PFSK-1 (cell line): ENCODE results near the gene ANKRD42.

Experiments
- POLR2AphosphoS5 ChIP-seq: IDR thresholded peaks from 2 replicates; pipeline ENCODE4 v1.6.1; 2012; ENCODE audit warnings: low read depth, mild to moderate bottlenecking, control low read depth, low read length, moderate library complexity
- REST ChIP-seq, 2 experiments: IDR thresholded peaks; 2 replicates each; pipeline versions ENCODE4 v1.6.1 to v1.8.0; 2011 to 2012; ENCODE audit warnings: low read depth in 2 of 2, low read length in 2 of 2, control low read depth in 1 of 2, inconsistent platforms in 1 of 2, mild to moderate bottlenecking in 1 of 2, moderate library complexity in 1 of 2; ENCODE audit not compliant: insufficient read depth in 1 of 2
- SIN3A ChIP-seq: IDR thresholded peaks from 2 replicates; pipeline ENCODE4 v1.6.1; 2012; ENCODE audit warnings: mild to moderate bottlenecking, low read length, moderate library complexity, borderline replicate concordance; ENCODE audit not compliant: insufficient read depth
- TAF1 ChIP-seq: IDR thresholded peaks from 2 replicates; pipeline ENCODE4 v1.6.1; 2012; ENCODE audit warnings: low read length, control low read depth, borderline replicate concordance; ENCODE audit not compliant: insufficient read depth

DNA sequence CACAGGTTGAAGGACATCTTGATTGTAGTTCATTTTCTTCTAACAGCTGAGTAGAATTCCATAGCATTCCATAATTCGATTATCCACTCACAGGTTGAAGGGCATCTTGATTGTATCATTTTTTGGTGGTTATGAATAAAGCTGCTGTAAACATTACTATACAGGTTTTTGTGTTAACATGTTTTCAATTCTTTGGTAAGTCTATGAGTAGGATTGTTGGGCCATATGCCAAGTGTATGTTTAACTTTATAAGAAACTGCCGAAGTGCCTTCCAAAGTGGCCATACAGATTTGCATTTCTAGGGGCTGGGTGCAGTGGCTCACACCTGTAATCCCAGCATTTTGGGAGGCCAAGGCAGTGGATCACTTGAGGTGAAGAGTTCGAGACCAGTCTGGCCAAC lies 44.6 kb downstream of the ANKRD42 start:
- TF ChIP-seq TAF1, result no peak
- no peak for TF ChIP-seq REST (IDR thresholded peaks at IDR 0.05; ENCODE audit: insufficient read depth in 1 of 2, low read depth in 2 of 2, low read length in 2 of 2)
- TF ChIP-seq SIN3A, result no peak
- TF ChIP-seq POLR2AphosphoS5, result no peak
